Esophagus muscularis mucosa (tissue), 4 donors: ENCODE results near the gene NXT1. TPM values are rescaled to one million over a fixed set of nuclear protein-coding genes. Genes with fewer than 3 reads are reported as not detected.

Source experiments
- DNase-seq: peaks from one replicate; pipeline ENCODE4 v3.0.0-alpha.2; 2017; ENCODE audit errors: extremely low spot score
- H3K27ac ChIP-seq, 4 donors: fragments of 200-600 bp; sonication (generic); replicated peaks in 1 of 4; 1 replicate in 3 of 4; 2 replicates in 1 of 4; pipeline ENCODE4 v1.5.1; 2016 to 2019; ENCODE audit warnings: mild to moderate bottlenecking in 1 of 4
- H3K27me3 ChIP-seq, 4 donors: fragments of 200-600 bp; sonication (generic); one replicate each; pipeline versions ENCODE4 v1.5.1 to v1.6.0; 2016 to 2019
- H3K36me3 ChIP-seq, 4 donors: fragments of 200-600 bp; sonication (generic); one replicate each; pipeline ENCODE4 v1.5.1; 2016 to 2019
- H3K4me1 ChIP-seq, 4 donors: fragments of 200-600 bp; sonication (generic); one replicate each; pipeline ENCODE4 v1.5.1; 2016 to 2019
- H3K4me3 ChIP-seq, 4 donors: fragments of 200-600 bp; sonication (generic); 1 replicate in 2 of 4; 2 replicates in 2 of 4; pipeline ENCODE4 v1.5.1; 2016 to 2019; ENCODE audit warnings: mild to moderate bottlenecking in 4 of 4, moderate library complexity in 1 of 4
- H3K9me3 ChIP-seq, 4 donors: fragments of 200-600 bp; sonication (generic); 1 replicate in 3 of 4; 2 replicates in 1 of 4; pipeline ENCODE4 v1.5.1; 2016 to 2019
- CTCF ChIP-seq, 3 experiments: fragments of 200-600 bp in 2 of 3; fragments of 450-650 bp in 1 of 3; sonication (generic) in 2 of 3; IDR thresholded peaks; one replicate each; pipeline ENCODE4 v1.5.1; 2017 to 2019; ENCODE audit warnings: antibody characterized with exemption in 3 of 3, mild to moderate bottlenecking in 2 of 3, moderate library complexity in 1 of 3
- EP300 ChIP-seq: sonication (generic); formaldehyde crosslinking; IDR thresholded peaks from one replicate; pipeline ENCODE4 v1.6.1; 2017; ENCODE audit warnings: antibody characterized with exemption
- POLR2A ChIP-seq: fragments of 450-650 bp; IDR thresholded peaks from one replicate; pipeline ENCODE4 v1.6.1; 2017; ENCODE audit warnings: antibody characterized with exemption, moderate library complexity, mild to moderate bottlenecking, low read depth
- POLR2AphosphoS5 ChIP-seq, 2 donors: sonication (generic); formaldehyde crosslinking; IDR thresholded peaks; one replicate each; pipeline ENCODE4 v1.6.1; 2017; ENCODE audit warnings: antibody characterized with exemption in 2 of 2
- WGBS: methylation state at CpG from one replicate; pipeline ENCODE4 v1.1.5; 2018; 5-methylcytosine and 5-hydroxymethylcytosine counted together
- intact Hi-C: fragments of 100-400 bp; cut with DNase I; formaldehyde crosslinking; loops from one replicate; pipeline ENCODE4 v1.15.1; 2023
- total RNA-seq, 4 donors: library from RNA; depleted of rRNA; stranded (reverse); fragments of >200 nt; gene quantifications; one replicate each; pipeline versions ENCODE4 v1.1.0 to v1.2.1, GENCODE V29; 2016

The NXT1 gene
- total RNA-seq, 4 donors from 2014 or later, result 19.5 to 59.0 (median 27.4) TPM

- H3K27me3 ChIP-seq, result no peaks in the 10 kb centered on the region
- 2% methylated on average over 50 of the region's 64 CpGs for WGBS
- no peaks in the 10 kb centered on the region for H3K9me3 ChIP-seq
- H3K4me3 ChIP-seq, result peak overlapping the region; percentile 93 to 98 (median 96)
- intact Hi-C loops, result no loop called here
- H3K4me1 ChIP-seq, result peaks cover 19 to 31% (median 29%) of the 10 kb centered on the region in 4 donors
- no peak for DNase-seq
- peaks cover 10 to 26% (median 20%) of the 10 kb centered on the region in 4 donors for H3K36me3 ChIP-seq
- peak overlapping the region; percentile 91 to 99 (median 96) for H3K27ac ChIP-seq
- TF ChIP-seq CTCF (IDR thresholded peaks at IDR 0.05) (no peak), POLR2AphosphoS5 (IDR thresholded peaks at IDR 0.05) (peak in 1 of 2 donors; percentile 58)
Observed at GRCh38 chr20:23350904-23351838, 580 bp downstream of the NXT1 start.

GRCh38 chr20:23356203-23356602 is 5.6 kb downstream of the NXT1 start:
- DNase-seq, result no peak
- WGBS, result 73% methylated on average over 27 of the region's 27 CpGs
- peak overlapping the region; percentile 93 to 97 (median 97) for H3K27ac ChIP-seq
- H3K4me3 ChIP-seq, result no peak overlapping the region
- no peaks in the 10 kb centered on the region for H3K27me3 ChIP-seq
- H3K36me3 ChIP-seq, result peaks cover 10 to 26% (median 20%) of the 10 kb centered on the region in 4 donors
- intact Hi-C loops, result no loop called here
- peaks cover 35 to 47% (median 47%) of the 10 kb centered on the region in 4 donors for H3K4me1 ChIP-seq
- H3K9me3 ChIP-seq, result no peaks in the 10 kb centered on the region
- TF ChIP-seq CTCF (IDR thresholded peaks at IDR 0.05) (no peak), POLR2A (no peak), POLR2AphosphoS5 (IDR thresholded peaks at IDR 0.05) (no peak), EP300 (no peak)

GRCh38 chr20:23357767-23358562 is 7.4 kb downstream of the NXT1 start:
- peak; percentile 100 for DNase-seq
- peaks cover 28 to 40% (median 35%) of the 10 kb centered on the region in 4 donors for H3K4me1 ChIP-seq
- TF ChIP-seq POLR2A, result peak; percentile 76
- TF ChIP-seq EP300, result peak; percentile 14
- peak in 1 of 3 experiments; percentile 20 for TF ChIP-seq CTCF (IDR thresholded peaks at IDR 0.05)
- TF ChIP-seq POLR2AphosphoS5 (IDR thresholded peaks at IDR 0.05), result peak; percentile 97 to 99
- no peaks in the 10 kb centered on the region for H3K27me3 ChIP-seq
- peak overlapping the region; percentile 60 to 79 (median 72) for H3K4me3 ChIP-seq
- intact Hi-C loops, result no loop called here
- H3K36me3 ChIP-seq, result peaks cover 10 to 26% (median 20%) of the 10 kb centered on the region in 4 donors
- WGBS, result under 1% methylated on average over 16 of the region's 71 CpGs
- H3K9me3 ChIP-seq, result no peaks in the 10 kb centered on the region
- H3K27ac ChIP-seq, result peak overlapping the region; percentile 93 to 97 (median 97)

- no peak for DNase-seq
- H3K27ac ChIP-seq, result peak overlapping the region; percentile 93 to 97 (median 97)
Observed at GRCh38 chr20:23358563-23358906, 7.9 kb downstream of the NXT1 start.

More at GRCh38 chr20:23358563-23358906, 7.9 kb downstream of the NXT1 start:
- TF ChIP-seq CTCF (IDR thresholded peaks at IDR 0.05) (no peak), EP300 (no peak), POLR2A (no peak), POLR2AphosphoS5 (IDR thresholded peaks at IDR 0.05) (no peak)
- intact Hi-C loops, result no loop called here
- Histone ChIP-seq H3K36me3 (peaks cover 10 to 24% (median 20%) of the 10 kb centered on the region in 4 donors), H3K27me3 (no peaks in the 10 kb centered on the region), H3K4me1 (peaks cover 33 to 42% (median 38%) of the 10 kb centered on the region in 4 donors), H3K9me3 (no peaks in the 10 kb centered on the region), H3K4me3 (peak overlapping the region; percentile 60 to 79 (median 72))
- 29% methylated on average over 6 of the region's 6 CpGs for WGBS
